K562 (cell line): Measurements from ENCODE around the gene RAB1B. TPM values are rescaled to one million over a fixed set of nuclear protein-coding genes. Genes with fewer than 3 reads are reported as not detected.

Experiments
- BMI1 ChIP-seq: fragments of 150-350 bp; IDR thresholded peaks from 2 replicates; pipeline ENCODE4 v1.6.1; 2014; ENCODE audit warnings: low read length
- HDGF ChIP-seq: fragments of 450-650 bp; IDR thresholded peaks from 2 replicates; pipeline ENCODE4 v1.6.1; 2016
- HMGN3 ChIP-seq: IDR thresholded peaks from 2 replicates; pipeline ENCODE4 v1.6.1; 2011; ENCODE audit warnings: borderline replicate concordance, low read depth, mild to moderate bottlenecking, mixed read lengths, low read length; ENCODE audit not compliant: insufficient read length; ENCODE audit errors: extremely low read depth
- PHF20 ChIP-seq: fragments of 450-650 bp; IDR thresholded peaks from 2 replicates; pipeline ENCODE4 v1.6.1; 2018; ENCODE audit not compliant: partially characterized antibody
- ZBTB2 ChIP-seq: fragments of 450-650 bp; IDR thresholded peaks from 2 replicates; pipeline ENCODE4 v1.6.1; 2016; ENCODE audit warnings: antibody characterized with exemption
- ZNF124 ChIP-seq: sonication (generic); formaldehyde crosslinking; IDR thresholded peaks from 2 replicates; pipeline ENCODE4 v1.8.1; 2022; ENCODE audit warnings: missing genetic modification reagents
- ZNF408 ChIP-seq: fragments of 250-450 bp; sonication (Bioruptor Pico); IDR thresholded peaks from 2 replicates; pipeline ENCODE4 v1.4.0; 2020; ENCODE audit warnings: low read depth, mild to moderate bottlenecking, moderate library complexity
- ZNF507 ChIP-seq: conservative IDR thresholded peaks from 2 replicates; pipeline ENCODE4 v1.6.1; 2017; ENCODE audit warnings: missing genetic modification characterization, missing compliant biosample characterization
- polyA plus RNA-seq, 8 experiments: library from polyadenylated mRNA; depleted of rRNA in 4 of 8; stranded (reverse) in 5 of 8; unstranded in 3 of 8; fragments of >200 nt; fragmentation: Nextera tagmentation in 2 of 8; fragmentation: Illumina TruSeq in 1 of 8; extraction: Ambion mirVana in 2 of 8; extraction: Trizol in 1 of 8; gene quantifications; 2 replicates each; pipeline versions ENCODE4 v1.2.1 to v1.2.3, GENCODE V29; 2011 to 2014; ENCODE audit warnings: inconsistent platforms in 1 of 8, missing spikeins in 1 of 8
- total RNA-seq, 7 experiments: library from RNA; depleted of rRNA in 6 of 7; stranded (reverse); fragments of >200 nt in 6 of 7; fragmentation: Illumina TruSeq in 2 of 7; extraction: Trizol in 2 of 7; gene quantifications; 2 replicates each; pipeline versions ENCODE4 v1.2.1 to v1.2.3, GENCODE V29; 2011 to 2021; ENCODE audit warnings: low replicate concordance in 1 of 7
- TF ChIP-seq, protein P1 (sequence below): fragments of 450-650 bp; IDR thresholded peaks from 2 replicates; pipeline ENCODE4 v1.6.1; 2016; ENCODE audit warnings: low read depth
- TF ChIP-seq, protein P2 (sequence below), 2 experiments: fragments of 250-450 bp in 1 of 2; fragments of 450-650 bp in 1 of 2; sonication (Bioruptor Pico) in 1 of 2; IDR thresholded peaks; 2 replicates each; pipeline versions ENCODE4 v1.6.1 to v1.8.0; 2016 to 2021; ENCODE audit warnings: mild to moderate bottlenecking in 2 of 2, moderate library complexity in 2 of 2, missing compliant biosample characterization in 1 of 2, missing genetic modification characterization in 1 of 2
- TF ChIP-seq, protein P3 (sequence below): fragments of 150-350 bp; conservative IDR thresholded peaks from 2 replicates; pipeline ENCODE4 v1.6.1; 2014; ENCODE audit warnings: low read length

The RAB1B gene
- total and polyA plus RNA-seq, 9 of the 15 experiments (the other 6 are each of a cell fraction or from before 2014, with no cell fraction given), result 5.6 to 146 (median 98.6) TPM

DNA sequence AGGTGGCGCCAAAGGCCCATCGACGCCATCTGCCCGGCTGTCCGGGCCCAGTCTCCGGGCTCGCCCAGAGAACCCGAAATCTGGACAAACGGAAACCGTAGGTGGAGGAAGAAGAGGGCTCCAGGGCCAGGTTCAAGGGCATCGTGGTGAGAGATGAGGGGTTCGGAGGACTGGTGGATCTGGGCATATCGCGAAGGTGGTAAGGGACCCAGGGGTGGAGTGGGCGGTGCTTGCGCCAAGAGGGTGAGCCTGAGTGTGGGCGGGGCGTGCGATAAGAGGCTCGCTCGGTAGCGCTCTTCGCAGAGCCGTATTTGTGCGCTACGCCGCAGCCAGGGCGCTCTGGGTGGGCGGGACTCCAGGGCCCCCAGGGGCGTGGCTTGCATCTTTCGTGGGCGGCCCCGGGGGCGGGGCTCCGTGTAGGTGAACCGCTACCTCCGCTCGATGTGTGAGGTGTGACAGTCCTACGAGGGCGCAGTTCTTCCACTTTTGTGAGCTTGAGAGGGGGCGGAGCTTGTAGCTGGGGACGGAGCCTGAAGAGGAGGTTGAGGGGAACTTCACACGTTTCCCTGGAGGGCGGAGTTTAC lies 43.6 kb downstream of the RAB1B start (continued):
- TF ChIP-seq, protein P1, sequence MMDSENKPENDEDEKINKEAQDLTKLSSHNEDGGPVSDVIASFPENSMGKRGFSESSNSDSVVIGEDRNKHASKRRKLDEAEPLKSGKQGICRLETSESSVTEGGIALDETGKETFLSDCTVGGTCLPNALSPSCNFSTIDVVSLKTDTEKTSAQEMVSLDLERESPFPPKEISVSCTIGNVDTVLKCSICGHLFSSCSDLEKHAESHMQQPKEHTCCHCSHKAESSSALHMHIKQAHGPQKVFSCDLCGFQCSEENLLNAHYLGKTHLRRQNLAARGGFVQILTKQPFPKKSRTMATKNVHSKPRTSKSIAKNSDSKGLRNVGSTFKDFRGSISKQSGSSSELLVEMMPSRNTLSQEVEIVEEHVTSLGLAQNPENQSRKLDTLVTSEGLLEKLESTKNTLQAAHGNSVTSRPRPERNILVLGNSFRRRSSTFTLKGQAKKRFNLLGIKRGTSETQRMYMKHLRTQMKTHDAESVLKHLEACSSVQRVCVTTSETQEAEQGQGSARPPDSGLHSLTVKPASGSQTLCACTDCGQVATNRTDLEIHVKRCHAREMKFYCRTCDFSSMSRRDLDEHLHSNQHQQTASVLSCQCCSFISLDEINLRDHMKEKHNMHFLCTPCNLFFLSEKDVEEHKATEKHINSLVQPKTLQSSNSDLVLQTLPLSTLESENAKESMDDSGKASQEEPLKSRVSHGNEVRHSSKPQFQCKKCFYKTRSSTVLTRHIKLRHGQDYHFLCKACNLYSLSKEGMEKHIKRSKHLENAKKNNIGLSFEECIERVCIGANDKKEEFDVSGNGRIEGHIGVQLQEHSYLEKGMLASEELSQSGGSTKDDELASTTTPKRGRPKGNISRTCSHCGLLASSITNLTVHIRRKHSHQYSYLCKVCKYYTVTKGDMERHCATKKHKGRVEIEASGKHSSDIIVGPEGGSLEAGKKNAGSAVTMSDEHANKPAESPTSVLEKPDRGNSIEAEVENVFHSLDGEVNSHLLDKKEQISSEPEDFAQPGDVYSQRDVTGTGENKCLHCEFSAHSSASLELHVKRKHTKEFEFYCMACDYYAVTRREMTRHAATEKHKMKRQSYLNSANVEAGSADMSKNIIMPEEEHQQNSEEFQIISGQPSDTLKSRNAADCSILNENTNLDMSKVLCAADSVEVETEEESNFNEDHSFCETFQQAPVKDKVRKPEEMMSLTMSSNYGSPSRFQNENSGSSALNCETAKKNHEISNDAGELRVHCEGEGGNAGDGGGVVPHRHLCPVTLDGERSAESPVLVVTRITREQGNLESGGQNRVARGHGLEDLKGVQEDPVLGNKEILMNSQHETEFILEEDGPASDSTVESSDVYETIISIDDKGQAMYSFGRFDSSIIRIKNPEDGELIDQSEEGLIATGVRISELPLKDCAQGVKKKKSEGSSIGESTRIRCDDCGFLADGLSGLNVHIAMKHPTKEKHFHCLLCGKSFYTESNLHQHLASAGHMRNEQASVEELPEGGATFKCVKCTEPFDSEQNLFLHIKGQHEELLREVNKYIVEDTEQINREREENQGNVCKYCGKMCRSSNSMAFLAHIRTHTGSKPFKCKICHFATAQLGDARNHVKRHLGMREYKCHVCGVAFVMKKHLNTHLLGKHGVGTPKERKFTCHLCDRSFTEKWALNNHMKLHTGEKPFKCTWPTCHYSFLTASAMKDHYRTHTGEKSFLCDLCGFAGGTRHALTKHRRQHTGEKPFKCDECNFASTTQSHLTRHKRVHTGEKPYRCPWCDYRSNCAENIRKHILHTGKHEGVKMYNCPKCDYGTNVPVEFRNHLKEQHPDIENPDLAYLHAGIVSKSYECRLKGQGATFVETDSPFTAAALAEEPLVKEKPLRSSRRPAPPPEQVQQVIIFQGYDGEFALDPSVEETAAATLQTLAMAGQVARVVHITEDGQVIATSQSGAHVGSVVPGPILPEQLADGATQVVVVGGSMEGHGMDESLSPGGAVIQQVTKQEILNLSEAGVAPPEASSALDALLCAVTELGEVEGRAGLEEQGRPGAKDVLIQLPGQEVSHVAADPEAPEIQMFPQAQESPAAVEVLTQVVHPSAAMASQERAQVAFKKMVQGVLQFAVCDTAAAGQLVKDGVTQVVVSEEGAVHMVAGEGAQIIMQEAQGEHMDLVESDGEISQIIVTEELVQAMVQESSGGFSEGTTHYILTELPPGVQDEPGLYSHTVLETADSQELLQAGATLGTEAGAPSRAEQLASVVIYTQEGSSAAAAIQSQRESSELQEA, result no peak; the same call in 1 of the 2 replicates
- TF ChIP-seq, protein P2, sequence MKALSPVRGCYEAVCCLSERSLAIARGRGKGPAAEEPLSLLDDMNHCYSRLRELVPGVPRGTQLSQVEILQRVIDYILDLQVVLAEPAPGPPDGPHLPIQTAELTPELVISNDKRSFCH (CRISPR knock-in tag; IDR thresholded peaks at IDR 0.05), result no peak
- TF ChIP-seq, protein P2 (tag; IDR thresholded peaks at IDR 0.05), result 0 out of 2 replicates have a peak, but pooled peaks have one; percentile 62
- TF ChIP-seq ZNF507 (tag) (no peak), HDGF (0 out of 2 replicates have a peak, but pooled peaks have one; percentile 50), HMGN3 (peak; percentile 80), BMI1 (no peak), ZNF408 (CRISPR knock-in tag) (no peak), ZBTB2 (peak; percentile 74), PHF20 (peak; percentile 67), ZNF124 (CRISPR knock-in tag) (no peak)
- TF ChIP-seq, protein P3, sequence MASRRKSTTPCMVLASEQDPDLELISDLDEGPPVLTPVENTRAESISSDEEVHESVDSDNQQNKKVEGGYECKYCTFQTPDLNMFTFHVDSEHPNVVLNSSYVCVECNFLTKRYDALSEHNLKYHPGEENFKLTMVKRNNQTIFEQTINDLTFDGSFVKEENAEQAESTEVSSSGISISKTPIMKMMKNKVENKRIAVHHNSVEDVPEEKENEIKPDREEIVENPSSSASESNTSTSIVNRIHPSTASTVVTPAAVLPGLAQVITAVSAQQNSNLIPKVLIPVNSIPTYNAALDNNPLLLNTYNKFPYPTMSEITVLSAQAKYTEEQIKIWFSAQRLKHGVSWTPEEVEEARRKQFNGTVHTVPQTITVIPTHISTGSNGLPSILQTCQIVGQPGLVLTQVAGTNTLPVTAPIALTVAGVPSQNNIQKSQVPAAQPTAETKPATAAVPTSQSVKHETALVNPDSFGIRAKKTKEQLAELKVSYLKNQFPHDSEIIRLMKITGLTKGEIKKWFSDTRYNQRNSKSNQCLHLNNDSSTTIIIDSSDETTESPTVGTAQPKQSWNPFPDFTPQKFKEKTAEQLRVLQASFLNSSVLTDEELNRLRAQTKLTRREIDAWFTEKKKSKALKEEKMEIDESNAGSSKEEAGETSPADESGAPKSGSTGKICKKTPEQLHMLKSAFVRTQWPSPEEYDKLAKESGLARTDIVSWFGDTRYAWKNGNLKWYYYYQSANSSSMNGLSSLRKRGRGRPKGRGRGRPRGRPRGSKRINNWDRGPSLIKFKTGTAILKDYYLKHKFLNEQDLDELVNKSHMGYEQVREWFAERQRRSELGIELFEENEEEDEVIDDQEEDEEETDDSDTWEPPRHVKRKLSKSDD, result 0 out of 2 replicates have a peak, but pooled peaks have one; percentile 25
